ENCODE measurements around the gene UGT1A8.
"Not testable (repeated sequence)": the region's sequence is repeated elsewhere in the genome, so short reads cannot be mapped to it uniquely, and the experiment has no call there.

Gene UGT1A8

DNA sequence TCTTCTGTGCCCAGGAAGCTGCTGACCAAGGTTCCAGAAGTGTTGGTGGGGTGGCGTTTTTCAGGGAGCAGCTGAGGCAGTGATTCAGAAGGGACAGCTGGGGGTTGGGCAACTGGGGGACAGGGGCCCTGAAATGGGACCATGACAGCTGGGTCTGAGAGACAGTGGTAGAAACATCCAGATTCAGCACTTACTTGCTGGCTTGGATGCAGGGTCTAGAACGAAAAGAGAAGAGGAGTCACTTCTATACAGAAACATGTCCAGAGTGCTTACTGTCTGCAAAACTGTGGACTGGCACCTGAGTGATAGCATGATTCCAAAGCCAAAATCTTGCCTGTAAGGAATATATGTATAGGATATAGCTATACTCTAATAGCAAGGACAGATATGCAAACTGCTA, 128.4 kb downstream of the UGT1A8 start:
- H3K23ac ChIP-seq (ENCODE audit: low read depth, low read length, poor library complexity); H2AK5ac ChIP-seq (ENCODE audit: low read depth, low read length); H3K79me1 ChIP-seq (ENCODE audit: low read depth, low read length); H4K91ac ChIP-seq (ENCODE audit: low read depth, low read length, poor library complexity); H2BK12ac ChIP-seq (ENCODE audit: low read length); H3K27ac ChIP-seq (replicated peaks; ENCODE audit: low read length); H3K27me3 ChIP-seq (ENCODE audit: control insufficient read depth in 3 of 3, insufficient read depth in 3 of 3, low read depth in 1 of 3, low read length in 3 of 3); H2BK5ac ChIP-seq (ENCODE audit: low read length); H2AFZ ChIP-seq (ENCODE audit: low read length); H2BK15ac ChIP-seq (ENCODE audit: low read length); DNase-seq (ENCODE audit: low spot score); H3K9me3 ChIP-seq (replicated peaks in 1 of 2; ENCODE audit: control insufficient read depth in 2 of 2, insufficient read depth in 1 of 2, low read depth in 1 of 2, low read length in 2 of 2); H3K4ac ChIP-seq (ENCODE audit: low read length); H3K4me2 ChIP-seq (ENCODE audit: insufficient read depth, low read length, poor library complexity, severe bottlenecking); H3K36me3 ChIP-seq (replicated peaks in 1 of 2; ENCODE audit: control insufficient read depth in 2 of 2, insufficient read depth in 2 of 2, low read length in 2 of 2); H3K4me1 ChIP-seq (ENCODE audit: control insufficient read depth in 2 of 2, insufficient read depth in 1 of 2, low read depth in 1 of 2, low read length in 2 of 2); H4K8ac ChIP-seq (ENCODE audit: low read depth, low read length); H3K4me3 ChIP-seq (ENCODE audit: low read length in 2 of 2); H3K9ac ChIP-seq (ENCODE audit: low read depth, low read length, poor library complexity); H3K18ac ChIP-seq (ENCODE audit: low read length); H2BK120ac ChIP-seq (ENCODE audit: low read depth, low read length); H3K14ac ChIP-seq (ENCODE audit: low read length): not testable (repeated sequence)
- WGBS, 2 donors (ENCODE audit: extremely low coverage in 2 of 2, insufficient read length in 2 of 2, insufficient replicate concordance in 1 of 2) = no CpG with 5 or more reads among the region's 2 CpGs

GRCh38 chr2:233746475-233747282, 129.2 kb downstream of the UGT1A8 start:
- no CpG with 5 or more reads among the region's 10 CpGs for WGBS, 2 donors (ENCODE audit: extremely low coverage in 2 of 2, insufficient read length in 2 of 2, insufficient replicate concordance in 1 of 2)
- Histone ChIP-seq H3K9me3 (replicated peaks in 1 of 2; ENCODE audit: control insufficient read depth in 2 of 2, insufficient read depth in 1 of 2, low read depth in 1 of 2, low read length in 2 of 2) (peaks cover 4 to 13% of the 10 kb centered on the region in 2 donors), H3K4me2 (ENCODE audit: insufficient read depth, low read length, poor library complexity, severe bottlenecking) (no peak overlapping the region), H3K27ac (replicated peaks; ENCODE audit: low read length) (no peak overlapping the region), H3K4me3 (ENCODE audit: low read length in 2 of 2) (no peak overlapping the region), H3K18ac (ENCODE audit: low read length) (no peak overlapping the region), H4K91ac (ENCODE audit: low read depth, low read length, poor library complexity) (no peak overlapping the region), H2AFZ (ENCODE audit: low read length) (no peak overlapping the region), H3K4me1 (ENCODE audit: control insufficient read depth in 2 of 2, insufficient read depth in 1 of 2, low read depth in 1 of 2, low read length in 2 of 2) (no peaks in the 10 kb centered on the region), H2BK5ac (ENCODE audit: low read length) (no peak overlapping the region), H3K79me1 (ENCODE audit: low read depth, low read length) (no peaks in the 10 kb centered on the region), H2BK15ac (ENCODE audit: low read length) (no peak overlapping the region), H3K36me3 (replicated peaks in 1 of 2; ENCODE audit: control insufficient read depth in 2 of 2, insufficient read depth in 2 of 2, low read length in 2 of 2) (no peaks in the 10 kb centered on the region), H2BK12ac (ENCODE audit: low read length) (no peak overlapping the region), H3K27me3 (ENCODE audit: control insufficient read depth in 3 of 3, insufficient read depth in 3 of 3, low read depth in 1 of 3, low read length in 3 of 3) (no peaks in the 10 kb centered on the region), H3K4ac (ENCODE audit: low read length) (no peak overlapping the region), H2AK5ac (ENCODE audit: low read depth, low read length) (no peak overlapping the region), H2BK120ac (ENCODE audit: low read depth, low read length) (no peak overlapping the region), H4K8ac (ENCODE audit: low read depth, low read length) (no peak overlapping the region), H3K23ac (ENCODE audit: low read depth, low read length, poor library complexity) (no peak overlapping the region), H3K14ac (ENCODE audit: low read length) (no peak overlapping the region), H3K9ac (ENCODE audit: low read depth, low read length, poor library complexity) (no peak overlapping the region)
- DNase-seq (ENCODE audit: low spot score) = no peak

GRCh38 chr2:233747283-233747544, 129.8 kb downstream of the UGT1A8 start:
- no peaks in the 10 kb centered on the region for H3K36me3 ChIP-seq (replicated peaks in 1 of 2; ENCODE audit: control insufficient read depth in 2 of 2, insufficient read depth in 2 of 2, low read length in 2 of 2)
- no peak overlapping the region for H2BK5ac ChIP-seq (ENCODE audit: low read length)
- H3K4me1 ChIP-seq (ENCODE audit: control insufficient read depth in 2 of 2, insufficient read depth in 1 of 2, low read depth in 1 of 2, low read length in 2 of 2) = no peaks in the 10 kb centered on the region
- H3K27ac ChIP-seq (replicated peaks; ENCODE audit: low read length) = no peak overlapping the region
- WGBS, 2 donors (ENCODE audit: extremely low coverage in 2 of 2, insufficient read length in 2 of 2, insufficient replicate concordance in 1 of 2) = no CpG with 5 or more reads among the region's 6 CpGs
- no peak overlapping the region for H2BK12ac ChIP-seq (ENCODE audit: low read length)
- H3K14ac ChIP-seq (ENCODE audit: low read length) = no peak overlapping the region
- H3K4me2 ChIP-seq (ENCODE audit: insufficient read depth, low read length, poor library complexity, severe bottlenecking) = no peak overlapping the region
- H2BK15ac ChIP-seq (ENCODE audit: low read length) = no peak overlapping the region
- no peak overlapping the region for H2AK5ac ChIP-seq (ENCODE audit: low read depth, low read length)
- no peak overlapping the region for H2AFZ ChIP-seq (ENCODE audit: low read length)
- H4K8ac ChIP-seq (ENCODE audit: low read depth, low read length) = no peak overlapping the region
- no peak for DNase-seq (ENCODE audit: low spot score)
- H3K4ac ChIP-seq (ENCODE audit: low read length) = no peak overlapping the region
- H3K4me3 ChIP-seq (ENCODE audit: low read length in 2 of 2) = no peak overlapping the region
- no peak overlapping the region for H4K91ac ChIP-seq (ENCODE audit: low read depth, low read length, poor library complexity)
- no peak overlapping the region for H3K23ac ChIP-seq (ENCODE audit: low read depth, low read length, poor library complexity)
- H2BK120ac ChIP-seq (ENCODE audit: low read depth, low read length) = no peak overlapping the region
- H3K79me1 ChIP-seq (ENCODE audit: low read depth, low read length) = no peaks in the 10 kb centered on the region
- peaks cover 4 to 13% of the 10 kb centered on the region in 2 donors for H3K9me3 ChIP-seq (replicated peaks in 1 of 2; ENCODE audit: control insufficient read depth in 2 of 2, insufficient read depth in 1 of 2, low read depth in 1 of 2, low read length in 2 of 2)
- no peaks in the 10 kb centered on the region for H3K27me3 ChIP-seq (ENCODE audit: control insufficient read depth in 3 of 3, insufficient read depth in 3 of 3, low read depth in 1 of 3, low read length in 3 of 3)
- H3K18ac ChIP-seq (ENCODE audit: low read length) = no peak overlapping the region
- H3K9ac ChIP-seq (ENCODE audit: low read depth, low read length, poor library complexity) = no peak overlapping the region

- not testable (repeated sequence) for H3K18ac ChIP-seq (ENCODE audit: low read length); H2AFZ ChIP-seq (ENCODE audit: low read length); H3K4me1 ChIP-seq (ENCODE audit: control insufficient read depth in 2 of 2, insufficient read depth in 1 of 2, low read depth in 1 of 2, low read length in 2 of 2); H4K8ac ChIP-seq (ENCODE audit: low read depth, low read length); DNase-seq (ENCODE audit: low spot score); H3K4me3 ChIP-seq (ENCODE audit: low read length in 2 of 2); H3K23ac ChIP-seq (ENCODE audit: low read depth, low read length, poor library complexity); H2BK120ac ChIP-seq (ENCODE audit: low read depth, low read length); H3K4ac ChIP-seq (ENCODE audit: low read length); H3K27ac ChIP-seq (replicated peaks; ENCODE audit: low read length); H3K79me1 ChIP-seq (ENCODE audit: low read depth, low read length); H3K9ac ChIP-seq (ENCODE audit: low read depth, low read length, poor library complexity); H4K91ac ChIP-seq (ENCODE audit: low read depth, low read length, poor library complexity); H2BK12ac ChIP-seq (ENCODE audit: low read length); H2BK15ac ChIP-seq (ENCODE audit: low read length); H3K36me3 ChIP-seq (replicated peaks in 1 of 2; ENCODE audit: control insufficient read depth in 2 of 2, insufficient read depth in 2 of 2, low read length in 2 of 2); H2BK5ac ChIP-seq (ENCODE audit: low read length); H2AK5ac ChIP-seq (ENCODE audit: low read depth, low read length); H3K27me3 ChIP-seq (ENCODE audit: control insufficient read depth in 3 of 3, insufficient read depth in 3 of 3, low read depth in 1 of 3, low read length in 3 of 3); H3K4me2 ChIP-seq (ENCODE audit: insufficient read depth, low read length, poor library complexity, severe bottlenecking); H3K14ac ChIP-seq (ENCODE audit: low read length)
- peaks cover 9 to 13% of the 10 kb centered on the region in 2 donors for H3K9me3 ChIP-seq (replicated peaks in 1 of 2; ENCODE audit: control insufficient read depth in 2 of 2, insufficient read depth in 1 of 2, low read depth in 1 of 2, low read length in 2 of 2)
- no CpG with 5 or more reads among the region's 2 CpGs for WGBS, 2 donors (ENCODE audit: extremely low coverage in 2 of 2, insufficient read length in 2 of 2, insufficient replicate concordance in 1 of 2)
Measured at GRCh38 chr2:233750689-233751088, 133.3 kb downstream of the UGT1A8 start.

Measured in neuronal stem cell (in vitro differentiated cells).